Endothelial cell of umbilical vein (primary cell): ENCODE measurements around the gene RNU6-9. TPM values are rescaled to one million over a fixed set of nuclear protein-coding genes. Genes with fewer than 3 reads are reported as not detected.

Experiments used
- BruUV-seq: library from RNA; stranded (reverse); fragments of 400-500 nt; replicated peaks from 2 replicates; lab custom pipeline; 2021; lab: Mats Ljungman, UMichigan
- CTCF ChIA-PET: fragments of 300-600, 350-600 bp; sonication (Branson Sonifier 250); formaldehyde crosslinking; loops from one replicate; lab custom pipeline; 2021; ENCODE audit warnings: antibody characterized with exemption, inconsistent platforms; lab: Charles Lee
- POLR2A ChIA-PET: fragments of 300-600, 350-600 bp; sonication (Branson Sonifier 250); formaldehyde crosslinking; loops from one replicate; lab custom pipeline; 2021; ENCODE audit warnings: antibody characterized with exemption, inconsistent platforms; lab: Charles Lee
- DNase-seq: peaks from one replicate; pipeline ENCODE4 v3.0.0-alpha.2; 2011; ENCODE audit warnings: low read depth, low spot score
- FAIRE-seq: peaks from 2 replicates; lab custom pipeline; 2011; peaks lifted over from hg19 to GRCh38; lab: Jason Lieb, UNC
- H2AFZ ChIP-seq: 2 replicates; pipeline ENCODE4 v1.6.0; 2012; ENCODE audit warnings: low read depth, low read length, control low read depth, inconsistent platforms
- H3K27ac ChIP-seq: 2 replicates; pipeline ENCODE4 v1.5.1; 2011; ENCODE audit warnings: low read depth, mild to moderate bottlenecking, control low read depth, low read length, moderate library complexity; ENCODE audit not compliant: insufficient read depth
- H3K27me3 ChIP-seq, 2 experiments: 2 replicates each; pipeline versions ENCODE4 v1.6.0 to v1.6.1; 2011; ENCODE audit warnings: low read length in 2 of 2, mixed read lengths in 1 of 2; ENCODE audit not compliant: control insufficient read depth in 2 of 2, insufficient read depth in 2 of 2
- H3K36me3 ChIP-seq, 2 experiments: 2 replicates in 1 of 2; 3 replicates in 1 of 2; pipeline ENCODE4 v1.5.1; 2011; ENCODE audit warnings: low read length in 2 of 2, mild to moderate bottlenecking in 1 of 2, moderate library complexity in 1 of 2; ENCODE audit not compliant: control insufficient read depth in 2 of 2, insufficient read depth in 2 of 2; ENCODE audit errors: extremely low read depth in 1 of 2
- H3K4me1 ChIP-seq: 3 replicates; pipeline ENCODE4 v1.5.1; 2011; ENCODE audit warnings: mild to moderate bottlenecking, low read length; ENCODE audit not compliant: control insufficient read depth, insufficient read depth; ENCODE audit errors: extremely low read depth
- H3K4me2 ChIP-seq: 2 replicates; pipeline ENCODE4 v1.6.1; 2011; ENCODE audit warnings: low read length, control low read depth, mixed read lengths; ENCODE audit not compliant: insufficient read depth
- H3K4me3 ChIP-seq, 3 experiments: fragments of 200-600 bp in 1 of 3; sonication (generic), shearing (Covaris generic) in 1 of 3; replicated peaks in 1 of 3; 2 replicates each; pipeline ENCODE4 v1.5.1; 2011 to 2016; ENCODE audit warnings: control low read depth in 3 of 3, low read length in 3 of 3, mild to moderate bottlenecking in 2 of 3, inconsistent platforms in 1 of 3, low read depth in 1 of 3, moderate library complexity in 1 of 3; ENCODE audit not compliant: insufficient read depth in 1 of 3
- H3K79me2 ChIP-seq: 2 replicates; pipeline ENCODE4 v1.6.0; 2012; ENCODE audit warnings: low read length, inconsistent platforms; ENCODE audit not compliant: control insufficient read depth, insufficient read depth
- H3K9ac ChIP-seq: replicated peaks from 2 replicates; pipeline ENCODE3; 2011; ENCODE audit warnings: low read length, control low read depth; ENCODE audit not compliant: insufficient read depth; ENCODE audit errors: extremely low read depth
- H3K9me1 ChIP-seq: replicated peaks from 3 replicates; pipeline ENCODE4 v1.6.0; 2011; ENCODE audit warnings: mild to moderate bottlenecking, low read length; ENCODE audit not compliant: control insufficient read depth, insufficient read depth; ENCODE audit errors: extremely low read depth
- H3K9me3 ChIP-seq: replicated peaks from 2 replicates; pipeline ENCODE4 v1.5.1; 2012; ENCODE audit warnings: low read length, inconsistent platforms; ENCODE audit not compliant: control insufficient read depth, insufficient read depth
- H4K20me1 ChIP-seq: replicated peaks from 2 replicates; pipeline ENCODE3; 2011; ENCODE audit warnings: mild to moderate bottlenecking, low read length; ENCODE audit not compliant: control insufficient read depth, insufficient read depth; ENCODE audit errors: extremely low read depth
- CTCF ChIP-seq, 2 donors: IDR thresholded peaks; 1 replicate in 1 of 2; 2 replicates in 1 of 2; pipeline ENCODE4 v1.5.1; 2011; ENCODE audit warnings: low read length in 2 of 2, mild to moderate bottlenecking in 2 of 2, moderate library complexity in 2 of 2, control low read depth in 1 of 2, inconsistent platforms in 1 of 2, low read depth in 1 of 2; ENCODE audit not compliant: insufficient read depth in 1 of 2; ENCODE audit errors: extremely low read depth in 1 of 2
- EZH2 ChIP-seq: IDR thresholded peaks from 2 replicates; pipeline ENCODE4 v1.6.1; 2012; ENCODE audit warnings: borderline replicate concordance, low read depth, mild to moderate bottlenecking, moderate library complexity, low read length, inconsistent platforms; ENCODE audit not compliant: severe bottlenecking
- FOS ChIP-seq: IDR thresholded peaks from 2 replicates; pipeline ENCODE4 v1.6.1; 2011; ENCODE audit warnings: mild to moderate bottlenecking, low read length, moderate library complexity, borderline replicate concordance; ENCODE audit not compliant: insufficient read depth
- GATA2 ChIP-seq: IDR thresholded peaks from 2 replicates; pipeline ENCODE4 v1.7.0; 2011; ENCODE audit warnings: low read depth, mild to moderate bottlenecking, moderate library complexity, mixed read lengths, low read length; ENCODE audit not compliant: insufficient read length, insufficient read depth
- JUN ChIP-seq: IDR thresholded peaks from 2 replicates; pipeline ENCODE4 v1.6.1; 2011; ENCODE audit warnings: borderline replicate concordance, low read depth; ENCODE audit not compliant: insufficient read length, insufficient read depth
- POLR2A ChIP-seq: IDR thresholded peaks from 2 replicates; pipeline ENCODE4 v1.6.1; 2012; ENCODE audit warnings: low read depth, mild to moderate bottlenecking, control low read depth, low read length
- POLR2AphosphoS5 ChIP-seq: IDR thresholded peaks from 2 replicates; pipeline ENCODE4 v1.6.1; 2012; ENCODE audit warnings: low read depth, mild to moderate bottlenecking, control low read depth, low read length, moderate library complexity; ENCODE audit not compliant: insufficient read depth
- dilution Hi-C: fragments of 300-500 bp; cut with MboI; formaldehyde crosslinking; loops from one replicate; pipeline ENCODE4 v1.15.0; 2019; ENCODE audit warnings: low sequenced_read_pairs; ENCODE audit not compliant: extremely low pct_ligation_motif_present
- intact Hi-C: fragments of 100-400 bp; cut with micrococcal nuclease; formaldehyde crosslinking; loops from one replicate; pipeline ENCODE4 v1.10.0; 2022
- polyA plus RNA-seq, 4 experiments: library from polyadenylated mRNA; depleted of rRNA in 3 of 4; stranded (reverse) in 3 of 4; unstranded in 1 of 4; fragments of >200 nt; gene quantifications; 2 replicates each; pipeline versions ENCODE4 v1.2.1 to v1.2.3, GENCODE V29; 2011 to 2012; ENCODE audit warnings: missing spikeins in 1 of 4
- total RNA-seq: library from RNA; stranded (reverse); gene quantifications from 2 replicates; pipeline ENCODE4 v1.2.3, GENCODE V29; 2021

Gene RNU6-9
- total and polyA plus RNA-seq, 2 donors (not counting 3 experiments of a cell fraction or from before 2014, with no cell fraction given): not detected

- FAIRE-seq (no peak), DNase-seq (no peak)
- Histone ChIP-seq H3K27me3 (no peaks in the 10 kb centered on the region), H3K36me3 (peaks cover 0 to 3% of the 10 kb centered on the region in 2 experiments), H3K9me3 (no peaks in the 10 kb centered on the region), H3K4me2 (no peak overlapping the region), H2AFZ (no peak overlapping the region), H4K20me1 (no peaks in the 10 kb centered on the region), H3K9ac (no peak overlapping the region), H3K4me1 (peaks cover 6% of the 10 kb centered on the region), H3K9me1 (no peaks in the 10 kb centered on the region), H3K79me2 (peaks cover 7% of the 10 kb centered on the region), H3K27ac (no peak overlapping the region), H3K4me3 (no peak overlapping the region)
- TF ChIP-seq POLR2A: no peak
- TF ChIP-seq FOS: no peak
- no peak for TF ChIP-seq JUN
- no peak for TF ChIP-seq EZH2
- no peak for TF ChIP-seq GATA2
- TF ChIP-seq CTCF (IDR thresholded peaks at IDR 0.05; ENCODE audit: extremely low read depth in 1 of 2, insufficient read depth in 1 of 2, low read depth in 1 of 2, low read length in 2 of 2): no peak
- TF ChIP-seq POLR2AphosphoS5: no peak
- ChIA-PET CTCF (interaction anchor here (1.1 kb wide), 1 partner anchor 11 kb away, joined by 3 read pairs; the partner anchor contains the start of genes MED16 and RNU6-9), POLR2A (no interaction called here)
- dilution Hi-C loops: no loop called here
- no TSS peak for BruUV-seq
- intact Hi-C loops: no loop called here
Measured at GRCh38 chr19:904545-904944, 11.3 kb downstream of the RNU6-9 start.
